Coronary artery (tissue), 2 donors: ENCODE measurements around the gene FZR1.
"Not testable (repeated sequence)": the region's sequence is repeated elsewhere in the genome, so short reads cannot be mapped to it uniquely, and the experiment has no call there.

ENCODE experiments used
- DNase-seq: peaks from one replicate; pipeline ENCODE4 v3.0.0-alpha.2; 2017; ENCODE audit warnings: low spot score
- H3K27ac ChIP-seq, 2 donors: fragments of 200-600 bp; sonication (generic); one replicate each; pipeline ENCODE4 v1.5.1; 2016 to 2019
- H3K4me3 ChIP-seq: fragments of 200-600 bp; sonication (generic); 2 replicates; pipeline ENCODE4 v1.5.1; 2016; ENCODE audit warnings: mild to moderate bottlenecking, moderate library complexity
- CTCF ChIP-seq: fragments of 200-600 bp; sonication (generic); IDR thresholded peaks from one replicate; pipeline ENCODE4 v1.5.1; 2019; ENCODE audit warnings: antibody characterized with exemption

Gene FZR1

GRCh38 chr19:3528080-3528479, 22.0 kb downstream of the FZR1 start:
- TF ChIP-seq CTCF, result no peak
- Histone ChIP-seq H3K27ac (no peak overlapping the region), H3K4me3 (no peak overlapping the region)
- DNase-seq, result no peak

- no peak for TF ChIP-seq CTCF
- DNase-seq, result no peak
- H3K4me3 ChIP-seq, result no peak overlapping the region
- H3K27ac ChIP-seq, result no peak overlapping the region
These were observed 22.6 kb downstream of the FZR1 start for GRCh38 chr19:3528539-3529211.

GRCh38 chr19:3529299-3529698, 23.2 kb downstream of the FZR1 start:
- not testable (repeated sequence) for DNase-seq, H3K4me3 ChIP-seq, H3K27ac ChIP-seq

GRCh38 chr19:3530389-3530788, 24.3 kb downstream of the FZR1 start:
- Histone ChIP-seq H3K27ac (no peak overlapping the region), H3K4me3 (no peak overlapping the region)
- no peak for TF ChIP-seq CTCF
- DNase-seq, result no peak

- no peak overlapping the region for H3K27ac ChIP-seq
- TF ChIP-seq CTCF, result no peak
- no peak overlapping the region for H3K4me3 ChIP-seq
- no peak for DNase-seq
These were observed 25.6 kb downstream of the FZR1 start for GRCh38 chr19:3531716-3532115.

GRCh38 chr19:3532154-3532786, 26.2 kb downstream of the FZR1 start:
- no peak overlapping the region for H3K4me3 ChIP-seq
- H3K27ac ChIP-seq, result no peak overlapping the region
- no peak for DNase-seq
- TF ChIP-seq CTCF, result no peak

- no peak overlapping the region for H3K4me3 ChIP-seq
- no peak for TF ChIP-seq CTCF
- H3K27ac ChIP-seq, result no peak overlapping the region
- DNase-seq, result no peak
These were observed 26.9 kb downstream of the FZR1 start for GRCh38 chr19:3533033-3533432.
